Liver (tissue), 9 donors: ENCODE measurements around the gene NTM. TPM values are rescaled to one million over a fixed set of nuclear protein-coding genes. Genes with fewer than 3 reads are reported as not detected.

Experiments used
- DNase-seq: peaks from one replicate; pipeline ENCODE4 v3.0.0-alpha.2; 2017; ENCODE audit warnings: low spot score
- H3K27ac ChIP-seq, 2 donors: one replicate each; pipeline ENCODE4 v1.7.0; 2013; ENCODE audit warnings: inconsistent platforms in 2 of 2, low read length in 2 of 2, control low read depth in 1 of 2, low read depth in 1 of 2, mild to moderate bottlenecking in 1 of 2
- H3K27me3 ChIP-seq, 4 donors: one replicate each; pipeline versions ENCODE4 v1.6.1 to v1.7.0; 2013; ENCODE audit warnings: low read length in 3 of 4, inconsistent platforms in 1 of 4, mild to moderate bottlenecking in 1 of 4, moderate library complexity in 1 of 4; ENCODE audit not compliant: control insufficient read depth in 4 of 4, insufficient read depth in 4 of 4
- H3K36me3 ChIP-seq, 4 donors: one replicate each; pipeline versions ENCODE4 v1.6.1 to v1.7.0; 2013; ENCODE audit warnings: low read length in 3 of 4, mild to moderate bottlenecking in 3 of 4, low read depth in 1 of 4, moderate library complexity in 1 of 4; ENCODE audit not compliant: control insufficient read depth in 4 of 4, insufficient read depth in 3 of 4
- H3K4me1 ChIP-seq, 4 donors: one replicate each; pipeline versions ENCODE4 v1.6.1 to v1.7.0; 2013; ENCODE audit warnings: low read length in 3 of 4, mild to moderate bottlenecking in 3 of 4, moderate library complexity in 1 of 4; ENCODE audit not compliant: control insufficient read depth in 4 of 4, insufficient read depth in 4 of 4
- H3K4me3 ChIP-seq, 3 donors: one replicate each; pipeline versions ENCODE4 v1.6.1 to v1.7.0; 2013; ENCODE audit warnings: low read length in 3 of 3, control low read depth in 1 of 3, low read depth in 1 of 3, mild to moderate bottlenecking in 1 of 3
- H3K9ac ChIP-seq, 2 donors: one replicate each; pipeline ENCODE4 v1.7.0; 2013; ENCODE audit warnings: low read length in 2 of 2, mild to moderate bottlenecking in 2 of 2, moderate library complexity in 2 of 2, control low read depth in 1 of 2, low read depth in 1 of 2
- H3K9me3 ChIP-seq, 4 donors: one replicate each; pipeline versions ENCODE4 v1.6.1 to v1.7.0; 2013; ENCODE audit warnings: low read length in 3 of 4; ENCODE audit not compliant: control insufficient read depth in 4 of 4
- ATF3 ChIP-seq: IDR thresholded peaks from 2 replicates; pipeline ENCODE4 v1.6.1; 2016; ENCODE audit warnings: antibody characterized with exemption
- CTCF ChIP-seq: fragments of 150-350 bp; IDR thresholded peaks from 2 replicates; pipeline ENCODE4 v1.5.1; 2017; ENCODE audit warnings: improper control_type of control experiment, low read depth, low read length; ENCODE audit not compliant: missing input control
- FOXA1 ChIP-seq: IDR thresholded peaks from 2 replicates; pipeline ENCODE4 v1.6.1; 2016; ENCODE audit warnings: antibody characterized with exemption
- FOXA2 ChIP-seq: IDR thresholded peaks from 2 replicates; pipeline ENCODE4 v1.6.1; 2016; ENCODE audit warnings: antibody characterized with exemption
- HNF4A ChIP-seq, 2 donors: conservative IDR thresholded peaks; 2 replicates each; pipeline ENCODE4 v1.6.1; 2016; ENCODE audit warnings: antibody characterized with exemption in 2 of 2, mild to moderate bottlenecking in 2 of 2
- JUND ChIP-seq, 2 donors: IDR thresholded peaks; 2 replicates each; pipeline ENCODE4 v1.6.1; 2016; ENCODE audit warnings: antibody characterized with exemption in 2 of 2
- MAX ChIP-seq: IDR thresholded peaks from 2 replicates; pipeline ENCODE4 v1.6.1; 2016; ENCODE audit warnings: antibody characterized with exemption
- NR2F2 ChIP-seq: IDR thresholded peaks from 2 replicates; pipeline ENCODE4 v1.6.1; 2016; ENCODE audit warnings: antibody characterized with exemption
- RAD21 ChIP-seq, 2 donors: IDR thresholded peaks; 2 replicates each; pipeline ENCODE4 v1.6.1; 2016; ENCODE audit warnings: antibody characterized with exemption in 2 of 2, mild to moderate bottlenecking in 2 of 2
- REST ChIP-seq: IDR thresholded peaks from 2 replicates; pipeline ENCODE4 v1.6.1; 2016; ENCODE audit warnings: antibody characterized with exemption, mild to moderate bottlenecking
- RXRA ChIP-seq, 2 donors: IDR thresholded peaks; 2 replicates each; pipeline ENCODE4 v1.6.1; 2017 to 2018; ENCODE audit warnings: antibody characterized with exemption in 2 of 2, mild to moderate bottlenecking in 1 of 2
- SP1 ChIP-seq: IDR thresholded peaks from 2 replicates; pipeline ENCODE4 v1.6.1; 2018; ENCODE audit warnings: antibody characterized with exemption, mild to moderate bottlenecking
- TAF1 ChIP-seq: conservative IDR thresholded peaks from 2 replicates; pipeline ENCODE4 v1.6.1; 2016; ENCODE audit warnings: antibody characterized with exemption, mild to moderate bottlenecking
- YY1 ChIP-seq: IDR thresholded peaks from 2 replicates; pipeline ENCODE4 v1.6.1; 2016; ENCODE audit warnings: antibody characterized with exemption, mild to moderate bottlenecking
- ZBTB33 ChIP-seq: IDR thresholded peaks from 2 replicates; pipeline ENCODE4 v1.6.1; 2016; ENCODE audit warnings: antibody characterized with exemption
- WGBS: extraction: QIAGEN DNeasy Blood & Tissue Kit; methylation state at CpG from one replicate; pipeline ENCODE4 v1.1.7; 2013; 5-methylcytosine and 5-hydroxymethylcytosine counted together
- polyA plus RNA-seq, 2 donors: library from polyadenylated mRNA; stranded (reverse) in 1 of 2; unstranded in 1 of 2; fragments of 200-250 nt in 1 of 2; fragments of >200 nt in 1 of 2; fragmentation: Nextera tagmentation in 1 of 2; extraction: Ambion mirVana in 1 of 2; gene quantifications; one replicate each; pipeline versions ENCODE4 v1.2.1 to v1.2.3, GENCODE V29; 2013 to 2015
- total RNA-seq, 2 donors: library from RNA; depleted of rRNA; stranded (reverse); fragments of >200 nt; gene quantifications; one replicate each; pipeline ENCODE4 v1.2.3, GENCODE V29; 2014
- donor health status: healthy.
- donor health status: healthy.
- donor health status: healthy.
- donor health status: healthy.
- donor health status: healthy.

The NTM gene
- total and polyA plus RNA-seq, 4 donors = 0.08 to 1.1 (median 0.08) TPM; not detected in 1

- no peak for TF ChIP-seq JUND (IDR thresholded peaks at IDR 0.05)
These were observed 50.8 kb downstream of the NTM start (continued) for GRCh38 chr11:131421066-131421855.

- TF ChIP-seq YY1 (no peak), RAD21 (IDR thresholded peaks at IDR 0.05) (no peak), FOXA2 (no peak), JUND (IDR thresholded peaks at IDR 0.05) (no peak), FOXA1 (no peak), TAF1 (no peak), RXRA (IDR thresholded peaks at IDR 0.05) (no peak), REST (no peak), ATF3 (no peak), HNF4A (conservative IDR thresholded peaks at IDR 0.05) (no peak), SP1 (no peak), NR2F2 (no peak), MAX (no peak), CTCF (no peak)
- Histone ChIP-seq H3K27me3 (peaks cover 0 to 9% (median under 1%) of the 10 kb centered on the region in 4 donors), H3K4me1 (no peaks in the 10 kb centered on the region), H3K27ac (no peak overlapping the region), H3K4me3 (no peak overlapping the region), H3K9me3 (peaks cover 0 to 3% (median 0%) of the 10 kb centered on the region in 4 donors), H3K36me3 (no peaks in the 10 kb centered on the region), H3K9ac (no peak overlapping the region)
- no peak for DNase-seq
- WGBS = 60% methylated on average over 3 of the region's 3 CpGs
These were observed 51.6 kb downstream of the NTM start for GRCh38 chr11:131422029-131422428.

- no peaks in the 10 kb centered on the region for H3K4me1 ChIP-seq
- no peak overlapping the region for H3K27ac ChIP-seq
- H3K9ac ChIP-seq = no peak overlapping the region
- peaks cover 0 to 3% (median 0%) of the 10 kb centered on the region in 4 donors for H3K9me3 ChIP-seq
- WGBS = 57% methylated on average over 4 of the region's 4 CpGs
- DNase-seq = no peak
- H3K27me3 ChIP-seq = peaks cover 0 to 9% (median under 1%) of the 10 kb centered on the region in 4 donors
- H3K36me3 ChIP-seq = no peaks in the 10 kb centered on the region
- H3K4me3 ChIP-seq = no peak overlapping the region
- TF ChIP-seq FOXA2 (no peak), SP1 (no peak), JUND (IDR thresholded peaks at IDR 0.05) (no peak), ZBTB33 (no peak), REST (no peak), FOXA1 (no peak), CTCF (no peak)
These were observed 52.1 kb downstream of the NTM start for GRCh38 chr11:131422496-131422895.
